Peyer's patch (tissue), 4 donors: ENCODE data around the gene ASL. TPM values are rescaled to one million over a fixed set of nuclear protein-coding genes. Genes with fewer than 3 reads are reported as not detected.
"Not testable (repeated sequence)": the region's sequence is repeated elsewhere in the genome, so short reads cannot be mapped to it uniquely, and the experiment has no call there.

ENCODE experiments used
- DNase-seq, 3 donors: peaks; one replicate each; pipeline ENCODE4 v3.0.0-alpha.2; 2017 to 2019
- H3K27ac ChIP-seq, 4 donors: fragments of 200-600 bp; sonication (generic); one replicate each; pipeline ENCODE4 v1.5.1; 2016 to 2019
- H3K27me3 ChIP-seq, 2 donors: fragments of 200-600 bp; sonication (generic); one replicate each; pipeline ENCODE4 v1.5.1; 2019
- H3K36me3 ChIP-seq, 3 donors: fragments of 200-600 bp; sonication (generic); one replicate each; pipeline ENCODE4 v1.5.1; 2016 to 2019
- H3K4me1 ChIP-seq, 4 donors: fragments of 200-600 bp; sonication (generic); one replicate each; pipeline ENCODE4 v1.5.1; 2016 to 2019
- H3K4me3 ChIP-seq, 4 donors: fragments of 200-600 bp; sonication (generic); 1 replicate in 3 of 4; 2 replicates in 1 of 4; pipeline ENCODE4 v1.5.1; 2016 to 2019; ENCODE audit warnings: mild to moderate bottlenecking in 1 of 4
- H3K9me3 ChIP-seq, 4 donors: fragments of 200-600 bp; sonication (generic); one replicate each; pipeline ENCODE4 v1.5.1; 2016 to 2019; ENCODE audit warnings: mild to moderate bottlenecking in 1 of 4
- POLR2A ChIP-seq, 2 donors: fragments of 450-650 bp; IDR thresholded peaks; one replicate each; pipeline ENCODE4 v1.5.1; 2017; ENCODE audit warnings: antibody characterized with exemption in 2 of 2, mild to moderate bottlenecking in 2 of 2, moderate library complexity in 2 of 2
- total RNA-seq, 4 donors: library from RNA; depleted of rRNA; stranded (reverse); fragments of >200 nt; gene quantifications; one replicate each; pipeline ENCODE4 v1.1.0, GENCODE V29; 2016
- TF ChIP-seq, protein P1 (sequence below), 6 experiments: fragments of 450-650 bp in 4 of 6; fragments of 200-600 bp in 2 of 6; sonication (generic) in 1 of 6; IDR thresholded peaks; one replicate each; pipeline ENCODE4 v1.5.1; 2017 to 2019; ENCODE audit warnings: antibody characterized with exemption in 6 of 6, mild to moderate bottlenecking in 3 of 6, moderate library complexity in 1 of 6

ASL gene
- total RNA-seq, 4 donors from 2014 or later, result 48.7 to 178 (median 137) TPM

DNA sequence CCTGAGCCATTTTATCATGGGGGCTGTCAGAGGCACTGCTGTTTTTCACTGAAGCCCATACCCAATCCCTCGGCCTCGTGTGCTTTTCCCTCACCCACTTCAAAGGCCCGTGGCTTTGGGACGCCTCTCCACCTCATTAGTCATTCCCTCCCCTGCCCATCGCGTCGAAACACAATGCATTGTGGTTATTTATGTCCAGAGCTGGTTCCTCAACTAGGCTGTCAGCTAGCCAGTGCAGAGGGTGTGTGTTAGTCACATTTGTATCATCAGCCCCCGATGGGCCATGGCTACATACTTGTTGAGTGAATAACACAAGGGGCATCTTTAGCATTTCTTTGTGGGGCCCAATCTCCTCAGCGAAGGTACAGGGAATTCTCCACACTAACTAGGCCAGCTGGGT is 35.2 kb downstream of the ASL start:
- no peak for TF ChIP-seq POLR2A (IDR thresholded peaks at IDR 0.05)
- TF ChIP-seq, protein P1, sequence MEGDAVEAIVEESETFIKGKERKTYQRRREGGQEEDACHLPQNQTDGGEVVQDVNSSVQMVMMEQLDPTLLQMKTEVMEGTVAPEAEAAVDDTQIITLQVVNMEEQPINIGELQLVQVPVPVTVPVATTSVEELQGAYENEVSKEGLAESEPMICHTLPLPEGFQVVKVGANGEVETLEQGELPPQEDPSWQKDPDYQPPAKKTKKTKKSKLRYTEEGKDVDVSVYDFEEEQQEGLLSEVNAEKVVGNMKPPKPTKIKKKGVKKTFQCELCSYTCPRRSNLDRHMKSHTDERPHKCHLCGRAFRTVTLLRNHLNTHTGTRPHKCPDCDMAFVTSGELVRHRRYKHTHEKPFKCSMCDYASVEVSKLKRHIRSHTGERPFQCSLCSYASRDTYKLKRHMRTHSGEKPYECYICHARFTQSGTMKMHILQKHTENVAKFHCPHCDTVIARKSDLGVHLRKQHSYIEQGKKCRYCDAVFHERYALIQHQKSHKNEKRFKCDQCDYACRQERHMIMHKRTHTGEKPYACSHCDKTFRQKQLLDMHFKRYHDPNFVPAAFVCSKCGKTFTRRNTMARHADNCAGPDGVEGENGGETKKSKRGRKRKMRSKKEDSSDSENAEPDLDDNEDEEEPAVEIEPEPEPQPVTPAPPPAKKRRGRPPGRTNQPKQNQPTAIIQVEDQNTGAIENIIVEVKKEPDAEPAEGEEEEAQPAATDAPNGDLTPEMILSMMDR (IDR thresholded peaks at IDR 0.05), result no peak
- no peak overlapping the region for H3K4me3 ChIP-seq
- no peak for DNase-seq
- H3K9me3 ChIP-seq, result no peaks in the 10 kb centered on the region
- no peak overlapping the region for H3K27ac ChIP-seq
- no peaks in the 10 kb centered on the region for H3K27me3 ChIP-seq
- peaks cover 0 to 12% (median 1%) of the 10 kb centered on the region in 4 donors for H3K4me1 ChIP-seq
- H3K36me3 ChIP-seq, result no peaks in the 10 kb centered on the region

DNA sequence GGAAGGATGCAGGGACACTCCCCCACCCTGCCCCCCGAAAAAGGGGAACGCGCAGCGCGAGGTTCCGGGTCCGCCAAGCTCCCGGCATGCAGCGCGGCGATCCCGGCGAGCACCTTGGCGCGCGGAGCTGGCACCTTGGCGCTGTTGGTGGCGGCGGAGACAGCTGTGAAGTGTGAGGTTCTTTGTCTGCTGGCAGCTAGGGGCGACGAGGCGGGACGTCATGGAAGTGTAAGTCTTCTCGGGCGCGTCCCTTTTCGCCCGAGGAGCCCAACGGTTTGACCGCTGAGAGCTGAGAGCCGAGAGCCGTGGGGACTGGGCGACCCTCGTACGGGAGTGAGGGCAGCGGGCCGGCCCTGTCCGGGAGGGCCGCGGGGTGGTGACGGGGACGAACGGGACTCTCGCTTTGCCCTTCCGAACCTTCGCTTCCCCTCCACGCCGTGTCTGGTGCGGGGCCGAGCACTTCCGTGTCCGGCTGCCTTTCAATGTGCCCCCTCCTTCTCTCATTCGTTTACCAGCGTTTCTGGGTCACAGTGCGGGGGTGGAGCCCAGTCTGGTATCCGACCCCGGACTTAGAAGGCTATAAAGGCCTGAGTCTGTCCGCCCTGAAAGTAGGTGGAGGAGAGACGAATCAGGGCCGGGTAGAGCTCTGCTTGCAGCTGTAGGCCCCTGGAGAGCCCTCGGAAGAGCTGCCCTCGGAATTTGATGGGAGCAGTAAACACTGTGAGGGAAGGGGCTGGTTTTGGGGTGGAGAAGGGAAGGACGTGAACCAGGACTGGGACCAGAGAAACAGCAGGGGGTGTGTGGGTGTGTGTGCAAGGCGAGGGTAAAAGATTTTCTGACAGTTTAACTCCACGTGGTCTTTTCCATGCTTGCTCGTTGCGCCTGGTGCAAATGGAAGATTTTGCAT is 39.4 kb downstream of the ASL start, which contains the start of gene CRCP:
CRCP (plus strand) TSS at position 105 of the 907 bp plus-strand sequence; CDS start at position 221, 116 bp downstream.
- Histone ChIP-seq H3K9me3 (no peaks in the 10 kb centered on the region), H3K4me1 (peaks cover 0 to 46% (median 2%) of the 10 kb centered on the region in 4 donors), H3K4me3 (peak within 1 kb of the TSS; percentile 65 to 88 (median 80)), H3K27me3 (no peaks in the 10 kb centered on the region), H3K36me3 (no peaks in the 10 kb centered on the region), H3K27ac (peak within 1 kb of the TSS; percentile 91 to 97 (median 94))
- TF ChIP-seq, protein P1 (IDR thresholded peaks at IDR 0.05), result peak in 4 of 6 experiments; percentile 3 to 48 (median 24)
- peak; percentile 54 for TF ChIP-seq POLR2A (IDR thresholded peaks at IDR 0.05)
- DNase-seq, result peak; percentile 82 to 92 (median 89)

DNA sequence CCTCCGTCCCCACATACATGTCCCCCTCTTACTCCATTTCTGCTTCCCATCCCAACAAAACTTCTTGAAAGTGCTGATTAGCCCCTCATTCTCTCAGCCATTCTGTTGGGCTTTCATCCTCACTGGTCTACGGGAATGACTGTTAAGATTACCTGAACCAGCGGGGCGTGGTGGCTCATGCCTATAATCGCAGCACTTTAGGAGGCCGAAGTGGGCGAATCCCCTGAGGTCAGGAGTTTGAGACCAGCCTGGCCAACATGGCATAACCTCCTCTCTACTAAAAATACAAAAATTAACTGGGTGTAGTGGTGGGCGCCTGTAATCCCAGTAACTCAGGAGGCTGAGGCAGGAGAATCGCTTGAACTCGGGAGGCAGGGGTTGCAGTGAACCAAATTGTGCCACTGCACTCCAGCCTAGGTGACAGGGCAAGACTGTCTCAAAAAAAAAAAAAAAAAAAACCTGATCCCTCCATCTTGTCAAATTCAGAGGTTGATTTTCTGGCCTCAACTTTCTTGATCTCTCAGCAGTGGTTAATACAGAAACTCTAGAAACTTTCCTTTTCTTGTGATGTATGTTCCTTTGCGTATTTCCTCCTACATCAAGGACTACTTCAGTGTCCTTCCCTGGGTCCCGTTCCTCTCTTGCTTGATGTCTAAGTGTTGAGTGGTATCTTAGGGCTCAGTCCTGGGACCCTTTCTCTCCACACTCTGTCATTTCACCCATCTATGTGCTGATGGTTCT is 41.2 kb downstream of the ASL start:
- H3K4me3 ChIP-seq, H3K36me3 ChIP-seq, H3K27me3 ChIP-seq, DNase-seq, H3K27ac ChIP-seq, H3K9me3 ChIP-seq: not testable (repeated sequence)
- H3K4me1 ChIP-seq, result peaks cover 0 to 46% (median 2%) of the 10 kb centered on the region in 4 donors

DNA sequence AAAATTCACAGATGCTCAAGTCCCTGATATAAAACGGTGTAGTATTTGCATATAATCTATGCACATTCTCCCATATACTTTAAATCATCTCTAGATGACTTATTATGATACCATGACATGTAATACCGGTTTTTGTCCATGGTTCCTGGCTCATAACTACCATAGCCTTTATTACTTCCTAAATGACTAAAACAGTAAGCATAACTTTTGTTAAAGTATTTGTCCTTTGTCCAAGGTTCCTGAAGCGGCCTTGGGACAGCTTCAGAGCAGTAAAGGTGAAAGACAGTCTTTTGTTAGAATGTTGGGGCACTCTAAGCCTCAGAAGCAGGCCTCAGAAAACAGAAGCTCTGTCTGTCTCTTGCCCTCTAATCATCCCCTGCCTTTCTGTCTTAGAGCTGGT is 43.0 kb downstream of the ASL start:
- DNase-seq, result no peak

DNA sequence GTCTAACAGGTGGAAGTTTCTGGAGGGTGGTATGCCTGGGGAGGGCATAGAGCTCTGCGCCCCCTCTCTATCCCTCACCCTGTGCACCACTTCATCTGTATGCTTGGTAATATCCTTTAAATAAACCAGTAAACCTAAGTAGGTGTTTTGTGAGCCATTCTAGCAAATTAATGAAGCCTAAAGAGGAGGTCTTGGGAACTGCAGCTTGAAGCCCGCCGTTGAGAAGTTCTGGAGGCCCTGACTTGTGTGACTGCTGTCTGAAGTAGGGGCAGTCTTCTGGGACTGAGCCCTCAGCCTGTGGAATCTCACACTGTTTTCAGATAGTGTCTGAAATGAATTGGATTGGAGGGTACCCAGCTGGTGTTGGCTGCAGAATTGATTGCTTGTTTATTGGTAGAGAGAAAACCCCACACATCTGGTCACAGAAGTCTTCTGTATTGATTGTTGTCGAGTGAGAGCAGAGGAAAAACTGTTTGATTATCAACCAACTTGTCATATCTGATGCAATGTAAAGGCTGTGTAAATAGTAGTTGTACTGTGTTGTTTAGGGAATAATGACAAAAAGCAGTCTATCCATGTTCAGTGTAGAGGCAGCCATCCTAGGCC is 43.7 kb downstream of the ASL start:
- H3K9me3 ChIP-seq, result no peaks in the 10 kb centered on the region
- TF ChIP-seq, protein P1 (IDR thresholded peaks at IDR 0.05), result no peak
- TF ChIP-seq POLR2A (IDR thresholded peaks at IDR 0.05), result no peak
- peaks cover 0 to 39% (median 2%) of the 10 kb centered on the region in 4 donors for H3K4me1 ChIP-seq
- no peak overlapping the region for H3K4me3 ChIP-seq
- DNase-seq, result no peak
- H3K36me3 ChIP-seq, result no peaks in the 10 kb centered on the region
- no peaks in the 10 kb centered on the region for H3K27me3 ChIP-seq
- no peak overlapping the region for H3K27ac ChIP-seq

More for the DNA sequence above, 43.0 kb downstream of the ASL start:
- no peak for TF ChIP-seq POLR2A (IDR thresholded peaks at IDR 0.05)
- TF ChIP-seq, protein P1 (IDR thresholded peaks at IDR 0.05), result no peak
- Histone ChIP-seq H3K4me3 (no peak overlapping the region), H3K36me3 (no peaks in the 10 kb centered on the region), H3K9me3 (no peaks in the 10 kb centered on the region), H3K27me3 (no peaks in the 10 kb centered on the region), H3K27ac (no peak overlapping the region), H3K4me1 (peaks cover 0 to 46% (median 2%) of the 10 kb centered on the region in 4 donors)
